SK-N-SH (cell line): ENCODE results near the gene GABRR1. TPM values are rescaled to one million over a fixed set of nuclear protein-coding genes. Genes with fewer than 3 reads are reported as not detected.

Experiments
- CTCF ChIA-PET: fragments of 300-600, 350-600 bp; formaldehyde crosslinking; extraction: SDS; loops from one replicate; lab custom pipeline; 2021; lab: Yijun Ruan, JAX
- POLR2A ChIA-PET: fragments of 350-600 bp; sonication (Branson Sonifier 250); formaldehyde crosslinking; extraction: SDS; loops from one replicate; lab custom pipeline; 2020; ENCODE audit warnings: antibody characterized with exemption, inconsistent platforms; lab: Yijun Ruan, JAX
- DNase-seq: peaks from one replicate; pipeline ENCODE4 v3.0.0; 2012
- H2AFZ ChIP-seq: fragments of 200-600 bp; sonication (generic); 2 replicates; pipeline ENCODE4 v1.8.1; 2016; ENCODE audit warnings: antibody characterized with exemption, mild to moderate bottlenecking, low read depth
- H3F3A ChIP-seq: fragments of 200-600 bp; sonication (generic); replicated peaks from 2 replicates; pipeline ENCODE3; 2016; ENCODE audit warnings: antibody characterized with exemption, mild to moderate bottlenecking; ENCODE audit not compliant: insufficient read depth
- H3K27ac ChIP-seq, 2 experiments: fragments of 200-500 bp in 1 of 2; fragments of 200-600 bp in 1 of 2; sonication (Bioruptor generic) in 1 of 2; sonication (generic), shearing (Covaris generic) in 1 of 2; 2 replicates each; pipeline versions ENCODE4 v1.5.1 to v1.6.1; 2014 to 2016; ENCODE audit warnings: low read depth in 2 of 2, inconsistent platforms in 1 of 2, low read length in 1 of 2, mild to moderate bottlenecking in 1 of 2, mixed read lengths in 1 of 2
- H3K27me3 ChIP-seq: fragments of 200-600 bp; sonication (generic), shearing (Covaris generic); 2 replicates; pipeline ENCODE4 v1.6.1; 2016; ENCODE audit warnings: mixed run types; ENCODE audit not compliant: insufficient read depth
- H3K36me3 ChIP-seq, 2 experiments: fragments of 200-500 bp in 1 of 2; fragments of 200-600 bp in 1 of 2; sonication (Bioruptor generic) in 1 of 2; sonication (generic) in 1 of 2; replicated peaks in 1 of 2; 2 replicates each; pipeline versions ENCODE3 to v1.5.1; 2014 to 2016; ENCODE audit warnings: low read length in 1 of 2, mild to moderate bottlenecking in 1 of 2; ENCODE audit not compliant: insufficient read depth in 2 of 2, control insufficient read depth in 1 of 2
- H3K4me1 ChIP-seq, 2 experiments: fragments of 200-500 bp in 1 of 2; fragments of 200-600 bp in 1 of 2; sonication (Bioruptor generic) in 1 of 2; sonication (generic), shearing (Covaris generic) in 1 of 2; 2 replicates each; pipeline versions ENCODE4 v1.5.1 to v1.6.1; 2014 to 2016; ENCODE audit warnings: low read depth in 1 of 2, low read length in 1 of 2, mixed run types in 1 of 2; ENCODE audit not compliant: insufficient read depth in 2 of 2, control insufficient read depth in 1 of 2
- H3K4me2 ChIP-seq: fragments of 200-600 bp; sonication (generic), shearing (Covaris generic); 2 replicates; pipeline ENCODE4 v1.6.1; 2017; ENCODE audit warnings: mixed run types
- H3K4me3 ChIP-seq, 2 experiments: fragments of 200-500 bp in 1 of 2; fragments of 200-600 bp in 1 of 2; sonication (Bioruptor generic) in 1 of 2; sonication (generic), shearing (Covaris generic) in 1 of 2; 2 replicates each; pipeline versions ENCODE4 v1.5.1 to v1.8.1; 2014 to 2016; ENCODE audit warnings: low read depth in 2 of 2, inconsistent platforms in 1 of 2, low read length in 1 of 2, mild to moderate bottlenecking in 1 of 2, mixed read lengths in 1 of 2, moderate library complexity in 1 of 2
- H3K79me2 ChIP-seq: fragments of 200-600 bp; sonication (generic); 2 replicates; pipeline ENCODE4 v1.8.1; 2017; ENCODE audit warnings: mild to moderate bottlenecking; ENCODE audit not compliant: insufficient read depth
- H3K9ac ChIP-seq: fragments of 200-600 bp; sonication (generic); 2 replicates; pipeline ENCODE4 v1.6.1; 2017; ENCODE audit warnings: mixed run types
- H3K9me2 ChIP-seq: fragments of 200-600 bp; sonication (generic); 2 replicates; pipeline ENCODE4 v1.6.1; 2017; ENCODE audit warnings: mixed run types
- H3K9me3 ChIP-seq: fragments of 200-600 bp; sonication (generic); 2 replicates; pipeline ENCODE4 v1.6.1; 2017; ENCODE audit warnings: mixed run types, mild to moderate bottlenecking, moderate library complexity
- H4K20me1 ChIP-seq: fragments of 200-600 bp; sonication (generic); 2 replicates; pipeline ENCODE4 v1.6.1; 2017; ENCODE audit warnings: mild to moderate bottlenecking, mixed run types; ENCODE audit not compliant: insufficient read depth
- CTCF ChIP-seq: fragments of 200-600 bp; sonication (generic); IDR thresholded peaks from 2 replicates; pipeline ENCODE4 v1.6.1; 2017; ENCODE audit warnings: antibody characterized with exemption, mild to moderate bottlenecking, moderate library complexity
- EZH2phosphoT487 ChIP-seq: fragments of 200-600 bp; sonication (generic); IDR thresholded peaks from 2 replicates; pipeline ENCODE4 v1.6.1; 2017; ENCODE audit warnings: low read depth, mixed run types, mild to moderate bottlenecking, antibody characterized with exemption, moderate library complexity, borderline replicate concordance
- FOSL2 ChIP-seq: IDR thresholded peaks from 2 replicates; pipeline ENCODE4 v1.4.0; 2012; ENCODE audit warnings: low read depth, mild to moderate bottlenecking, moderate library complexity, borderline replicate concordance
- FOXJ3 ChIP-seq: sonication (generic); formaldehyde crosslinking; IDR thresholded peaks from 2 replicates; pipeline ENCODE4 v1.5.1; 2020; ENCODE audit warnings: mild to moderate bottlenecking, missing genetic modification reagents
- IRF3 ChIP-seq: fragments of 150-350 bp; IDR thresholded peaks from 2 replicates; pipeline ENCODE4 v1.6.1; 2016; ENCODE audit warnings: mild to moderate bottlenecking, low read depth, low read length
- JUND ChIP-seq: IDR thresholded peaks from 2 replicates; pipeline ENCODE4 v1.4.0; 2012
- MEF2A ChIP-seq: IDR thresholded peaks from 2 replicates; pipeline ENCODE4 v1.4.0; 2012; ENCODE audit warnings: low read depth, borderline replicate concordance
- RAD21 ChIP-seq: IDR thresholded peaks from 2 replicates; pipeline ENCODE4 v1.6.1; 2012; ENCODE audit warnings: mild to moderate bottlenecking, low read length
- RFX5 ChIP-seq: IDR thresholded peaks from 2 replicates; pipeline ENCODE4 v1.6.1; 2012; ENCODE audit warnings: mild to moderate bottlenecking, improper control_type of control experiment, low read length
- SIN3A ChIP-seq: IDR thresholded peaks from 2 replicates; pipeline ENCODE4 v1.6.1; 2012; ENCODE audit warnings: low read depth, mild to moderate bottlenecking, low read length, moderate library complexity, borderline replicate concordance
- SMC3 ChIP-seq: IDR thresholded peaks from 2 replicates; pipeline ENCODE4 v1.6.1; 2012; ENCODE audit warnings: low read depth, low read length, improper control_type of control experiment
- TEAD4 ChIP-seq: IDR thresholded peaks from 2 replicates; pipeline ENCODE4 v1.4.0; 2012; ENCODE audit warnings: mild to moderate bottlenecking, borderline replicate concordance; ENCODE audit not compliant: insufficient read depth
- USF1 ChIP-seq: IDR thresholded peaks from 2 replicates; pipeline ENCODE4 v1.4.0; 2012; ENCODE audit warnings: low read depth, borderline replicate concordance
- YY1 ChIP-seq: IDR thresholded peaks from 2 replicates; pipeline ENCODE4 v1.4.0; 2012; ENCODE audit warnings: low read depth, mild to moderate bottlenecking
- ZBTB33 ChIP-seq: IDR thresholded peaks from 2 replicates; pipeline ENCODE4 v1.4.0; 2012; ENCODE audit warnings: low read depth, borderline replicate concordance
- WGBS: methylation state at CpG from one replicate; pipeline ENCODE4 v1.1.6; 2017; ENCODE audit warnings: low lambda C conversion rate; 5-methylcytosine and 5-hydroxymethylcytosine counted together
- polyA plus RNA-seq, 3 experiments: library from polyadenylated mRNA; depleted of rRNA; stranded (reverse); fragments of >200 nt; gene quantifications; 2 replicates each; pipeline ENCODE4 v1.2.3, GENCODE V29; 2012

Gene GABRR1
- polyA plus RNA-seq, 1 of the 3 experiments (the other 2 are of a cell fraction): not detected

GRCh38 chr6:89257781-89258180 lies 40.6 kb upstream of the GABRR1 start:
- H3K27ac ChIP-seq: no peak overlapping the region
- no peak overlapping the region for H2AFZ ChIP-seq
- H3F3A ChIP-seq: no peaks in the 10 kb centered on the region
- no peak overlapping the region for H3K4me3 ChIP-seq
- H3K9ac ChIP-seq: no peak overlapping the region
- no peak overlapping the region for H3K4me2 ChIP-seq
- H3K27me3 ChIP-seq: peaks cover under 1% of the 10 kb centered on the region; the same call in 1 of the 2 replicates
- no peak for DNase-seq
- H3K79me2 ChIP-seq: no peaks in the 10 kb centered on the region
- TF ChIP-seq TEAD4 (no peak), SMC3 (no peak), SIN3A (no peak), RAD21 (no peak), YY1 (no peak), JUND (no peak), MEF2A (no peak), IRF3 (no peak), ZBTB33 (no peak), CTCF (no peak), FOXJ3 (CRISPR knock-in tag) (no peak), RFX5 (no peak), USF1 (no peak), FOSL2 (no peak), EZH2phosphoT487 (no peak)
- no peaks in the 10 kb centered on the region for H3K36me3 ChIP-seq
- no peaks in the 10 kb centered on the region for H3K9me3 ChIP-seq
- ChIA-PET CTCF (interaction anchor here (0.9 to 3.2 kb wide), 2 partner anchors 12 to 275 kb away, joined by 3 to 10 read pairs; no protein-coding TSS in a partner anchor), POLR2A (no interaction called here)
- H4K20me1 ChIP-seq: no peaks in the 10 kb centered on the region
- peaks cover 0 to 7% of the 10 kb centered on the region in 2 experiments; a peak in 1 of 4 replicates for H3K4me1 ChIP-seq
- H3K9me2 ChIP-seq: no peaks in the 10 kb centered on the region
- 71% methylated on average over 4 of the region's 4 CpGs for WGBS
